SW480 (cell line): ENCODE data around the gene BBS10.
A peak's percentile ranks its signal among the peaks of the same experiment; 100 is the strongest.
"Not testable (repeated sequence)": the region's sequence is repeated elsewhere in the genome, so short reads cannot be mapped to it uniquely, and the experiment has no call there.

Source experiments
- DNase-seq: peaks from one replicate; pipeline ENCODE4 v3.0.0-alpha.2; 2016; ENCODE audit warnings: low spot score

BBS10 gene

GRCh38 chr12:76348079-76348901, at the start of gene BBS10:
Gene BBS10 (minus strand): TSS chr12:76348415. CDS start chr12:76348358, 57 bp downstream.
- DNase-seq, result peak; percentile 95

GRCh38 chr12:76391461-76391860, 43.2 kb upstream of the BBS10 start:
- DNase-seq, result no peak

GRCh38 chr12:76387614-76388013, 39.4 kb upstream of the BBS10 start:
- no peak for DNase-seq

- no peak for DNase-seq
Observed at GRCh38 chr12:76384560-76384959, 36.3 kb upstream of the BBS10 start.

GRCh38 chr12:76383988-76384387, 35.8 kb upstream of the BBS10 start:
- DNase-seq, result no peak

GRCh38 chr12:76379261-76379660, 31.0 kb upstream of the BBS10 start:
- DNase-seq, result no peak

- DNase-seq, result not testable (repeated sequence)
Observed at GRCh38 chr12:76376876-76377275, 28.7 kb upstream of the BBS10 start.

- DNase-seq, result no peak
Observed at GRCh38 chr12:76375939-76376338, 27.7 kb upstream of the BBS10 start.

- DNase-seq, result no peak
Observed at GRCh38 chr12:76375470-76375869, 27.3 kb upstream of the BBS10 start.

GRCh38 chr12:76374386-76375020, 26.3 kb upstream of the BBS10 start:
- no peak for DNase-seq

GRCh38 chr12:76368230-76368629, 20.0 kb upstream of the BBS10 start:
- no peak for DNase-seq

- no peak for DNase-seq
Observed at GRCh38 chr12:76366163-76366562, 17.9 kb upstream of the BBS10 start.

- DNase-seq, result not testable (repeated sequence)
Observed at GRCh38 chr12:76364131-76364530, 15.9 kb upstream of the BBS10 start.

GRCh38 chr12:76360316-76360715, 12.1 kb upstream of the BBS10 start:
- no peak for DNase-seq

- no peak for DNase-seq
Observed at GRCh38 chr12:76356071-76356470, 7.9 kb upstream of the BBS10 start.

- peak; percentile 64 for DNase-seq
Observed at GRCh38 chr12:76346798-76347420, 1.3 kb downstream of the BBS10 start.

- DNase-seq, result no peak
Observed at GRCh38 chr12:76346236-76346635, 2.0 kb downstream of the BBS10 start.

GRCh38 chr12:76345569-76345968, 2.6 kb downstream of the BBS10 start:
- no peak for DNase-seq

- no peak for DNase-seq
Observed at GRCh38 chr12:76341436-76342030, 6.7 kb downstream of the BBS10 start.

- no peak for DNase-seq
Observed at GRCh38 chr12:76340680-76341435, 7.4 kb downstream of the BBS10 start.

- no peak for DNase-seq
Observed at GRCh38 chr12:76337583-76337982, 10.6 kb downstream of the BBS10 start.

- no peak for DNase-seq
Observed at GRCh38 chr12:76332606-76333005, 15.6 kb downstream of the BBS10 start.
